CD14-positive monocyte (primary cell): Measurements from ENCODE around the gene INPP5F. TPM values are rescaled to one million over a fixed set of nuclear protein-coding genes. Genes with fewer than 3 reads are reported as not detected.
A peak's percentile ranks its signal among the peaks of the same experiment; 100 is the strongest.
"Not testable (repeated sequence)": the region's sequence is repeated elsewhere in the genome, so short reads cannot be mapped to it uniquely, and the experiment has no call there.

Source experiments
- DNase-seq, 3 donors: peaks; one replicate each; pipeline ENCODE4 v3.0.0-alpha.2; 2011 to 2022
- H2AFZ ChIP-seq: 2 replicates; pipeline ENCODE4 v1.6.0; 2012; ENCODE audit warnings: mild to moderate bottlenecking, low read depth, low read length, inconsistent platforms; ENCODE audit not compliant: insufficient read depth, poor library complexity, severe bottlenecking
- H3K27ac ChIP-seq, 2 donors: 1 replicate in 1 of 2; 2 replicates in 1 of 2; pipeline ENCODE4 v1.5.1; 2012 to 2013; ENCODE audit warnings: low read length in 2 of 2, control low read depth in 1 of 2, inconsistent platforms in 1 of 2, low read depth in 1 of 2, mild to moderate bottlenecking in 1 of 2
- H3K27me3 ChIP-seq, 2 donors: one replicate each; pipeline versions ENCODE4 v1.6.0 to v1.6.1; 2011 to 2013; ENCODE audit warnings: low read length in 2 of 2; ENCODE audit not compliant: control insufficient read depth in 2 of 2, insufficient read depth in 2 of 2
- H3K36me3 ChIP-seq, 2 donors: replicated peaks in 1 of 2; 1 replicate in 1 of 2; 2 replicates in 1 of 2; pipeline versions ENCODE4 v1.5.1 to v1.6.1; 2012 to 2013; ENCODE audit warnings: low read length in 2 of 2, control low read depth in 1 of 2, inconsistent platforms in 1 of 2, mild to moderate bottlenecking in 1 of 2; ENCODE audit not compliant: insufficient read depth in 2 of 2, control insufficient read depth in 1 of 2
- H3K4me1 ChIP-seq, 2 donors: 1 replicate in 1 of 2; 2 replicates in 1 of 2; pipeline versions ENCODE4 v1.5.1 to v1.6.1; 2012 to 2013; ENCODE audit warnings: low read length in 2 of 2, control low read depth in 1 of 2, inconsistent platforms in 1 of 2, mild to moderate bottlenecking in 1 of 2, moderate library complexity in 1 of 2; ENCODE audit not compliant: insufficient read depth in 2 of 2, control insufficient read depth in 1 of 2
- H3K4me2 ChIP-seq: replicated peaks from 2 replicates; pipeline ENCODE3; 2012; ENCODE audit warnings: low read length, moderate library complexity, mild to moderate bottlenecking; ENCODE audit not compliant: poor library complexity, severe bottlenecking; ENCODE audit errors: extremely low read depth
- H3K4me3 ChIP-seq, 3 experiments: fragments of 200-600 bp in 1 of 3; sonication (generic) in 1 of 3; replicated peaks in 1 of 3; 1 replicate in 2 of 3; 2 replicates in 1 of 3; pipeline ENCODE4 v1.5.1; 2011 to 2013; ENCODE audit warnings: low read length in 3 of 3, mild to moderate bottlenecking in 3 of 3, control low read depth in 2 of 3, low read depth in 2 of 3, inconsistent platforms in 1 of 3, moderate library complexity in 1 of 3
- H3K79me2 ChIP-seq: 2 replicates; pipeline ENCODE4 v1.6.0; 2012; ENCODE audit warnings: mild to moderate bottlenecking, control low read depth, inconsistent platforms, low read length, moderate library complexity; ENCODE audit not compliant: insufficient read depth
- H3K9ac ChIP-seq: 2 replicates; pipeline ENCODE4 v1.6.0; 2017; ENCODE audit warnings: low read length, mild to moderate bottlenecking; ENCODE audit not compliant: insufficient read depth, poor library complexity, severe bottlenecking
- H3K9me3 ChIP-seq, 2 donors: replicated peaks in 1 of 2; 1 replicate in 1 of 2; 2 replicates in 1 of 2; pipeline versions ENCODE4 v1.5.1 to v1.6.1; 2012 to 2013; ENCODE audit warnings: low read length in 2 of 2, control low read depth in 1 of 2; ENCODE audit not compliant: control insufficient read depth in 1 of 2, insufficient read depth in 1 of 2
- H4K20me1 ChIP-seq: 2 replicates; pipeline ENCODE4 v1.6.0; 2012; ENCODE audit warnings: mild to moderate bottlenecking, low read length, control low read depth, moderate library complexity; ENCODE audit not compliant: insufficient read depth
- H3K27ac Mint-ChIP-seq, 7 donors: one replicate each; pipeline ENCODE4 v1.8.0; 2020; ENCODE audit warnings: mild to moderate bottlenecking in 7 of 7, mixed read lengths in 7 of 7, moderate library complexity in 6 of 7, inconsistent platforms in 2 of 7
- H3K27me3 Mint-ChIP-seq, 3 donors: one replicate each; pipeline ENCODE4 v1.8.0; 2021 to 2022; ENCODE audit warnings: low read depth in 3 of 3, mild to moderate bottlenecking in 3 of 3, mixed read lengths in 3 of 3, moderate library complexity in 3 of 3, inconsistent platforms in 1 of 3
- H3K36me3 Mint-ChIP-seq, 2 donors: one replicate each; pipeline ENCODE4 v1.8.0; 2020; ENCODE audit warnings: mixed read lengths in 2 of 2, inconsistent platforms in 1 of 2, mild to moderate bottlenecking in 1 of 2
- H3K4me1 Mint-ChIP-seq: one replicate; pipeline ENCODE4 v1.8.0; 2020; ENCODE audit warnings: mild to moderate bottlenecking, mixed read lengths
- H3K4me3 Mint-ChIP-seq, 2 donors: one replicate each; pipeline ENCODE4 v1.8.0; 2020; ENCODE audit warnings: mild to moderate bottlenecking in 2 of 2, mixed read lengths in 2 of 2, moderate library complexity in 1 of 2
- H3K9me3 Mint-ChIP-seq, 7 donors: one replicate each; pipeline ENCODE4 v1.8.0; 2020 to 2022; ENCODE audit warnings: mixed read lengths in 7 of 7, mild to moderate bottlenecking in 6 of 7, moderate library complexity in 6 of 7, inconsistent platforms in 2 of 7
- CTCF ChIP-seq: fragments of 200-600 bp; IDR thresholded peaks from one replicate; pipeline ENCODE4 v1.8.0; 2022; ENCODE audit warnings: antibody characterized with exemption, mild to moderate bottlenecking
- WGBS: methylation state at CpG from one replicate; pipeline ENCODE4 v1.1.5; 2013; ENCODE audit warnings: missing lambda C conversion rate; ENCODE audit not compliant: insufficient coverage; 5-methylcytosine and 5-hydroxymethylcytosine counted together
- intact Hi-C, 2 donors: fragments of 100-400 bp; cut with micrococcal nuclease; formaldehyde crosslinking; loops; one replicate each; pipeline versions ENCODE4 v1.15.0 to v1.15.1; 2023
- polyA plus RNA-seq, 3 donors: library from polyadenylated mRNA; depleted of rRNA in 1 of 3; unstranded in 2 of 3; stranded (reverse) in 1 of 3; fragments of 300-500 nt in 2 of 3; fragments of >200 nt in 1 of 3; fragmentation: Illumina TruSeq in 2 of 3; gene quantifications; 1 replicate in 2 of 3; 2 replicates in 1 of 3; pipeline ENCODE4 v1.2.3, GENCODE V29; 2012 to 2021

INPP5F gene
- polyA plus RNA-seq, 3 donors = 5.1 to 6.9 (median 5.4) TPM

GRCh38 chr10:119706521-119707278, 19.1 kb upstream of the INPP5F start:
- no peaks in the 10 kb centered on the region for H4K20me1 ChIP-seq
- no peak overlapping the region for H3K4me3 Mint-ChIP-seq

GRCh38 chr10:119707331-119707730, 18.5 kb upstream of the INPP5F start:
- H3K27me3 ChIP-seq, H3K27ac ChIP-seq, H3K27me3 Mint-ChIP-seq, H2AFZ ChIP-seq, H3K4me3 Mint-ChIP-seq, H3K4me2 ChIP-seq, H3K79me2 ChIP-seq, H3K36me3 Mint-ChIP-seq, H3K36me3 ChIP-seq, H4K20me1 ChIP-seq, H3K4me3 ChIP-seq, intact Hi-C loops, H3K9ac ChIP-seq: not testable (repeated sequence)
- peaks cover 6 to 19% of the 10 kb centered on the region in 2 donors for H3K9me3 ChIP-seq
- peaks cover 11 to 21% (median 17%) of the 10 kb centered on the region in 7 donors for H3K9me3 Mint-ChIP-seq
- peaks cover 23 to 26% of the 10 kb centered on the region in 2 donors for H3K4me1 ChIP-seq
- no CpG with 5 or more reads among the region's 5 CpGs for WGBS
- DNase-seq = peak in 1 of 3 donors; percentile 40
- peaks cover 26% of the 10 kb centered on the region for H3K4me1 Mint-ChIP-seq
- peak overlapping the region in 2 of 7 donors; percentile 2 to 38 for H3K27ac Mint-ChIP-seq

More at GRCh38 chr10:119706521-119707278, 19.1 kb upstream of the INPP5F start:
- intact Hi-C loops = no loop called here
- 72% methylated on average over 4 of the region's 7 CpGs for WGBS
- H3K27ac ChIP-seq = no peak overlapping the region
- H3K9ac ChIP-seq = no peak overlapping the region
- Mint-ChIP-seq H3K9me3 (peaks cover 11 to 21% (median 17%) of the 10 kb centered on the region in 7 donors), H3K27me3 (peaks cover 0 to 2% (median 0%) of the 10 kb centered on the region in 3 donors), H3K27ac (peak overlapping the region in 5 of 7 donors; percentile 1 to 81 (median 48)), H3K4me1 (peaks cover 32% of the 10 kb centered on the region), H3K36me3 (peaks cover 3 to 6% of the 10 kb centered on the region in 2 donors)
- H3K36me3 ChIP-seq = no peaks in the 10 kb centered on the region
- TF ChIP-seq CTCF = no peak
- H3K27me3 ChIP-seq = no peaks in the 10 kb centered on the region
- peaks cover 23 to 29% of the 10 kb centered on the region in 2 donors for H3K4me1 ChIP-seq
- H3K79me2 ChIP-seq = no peaks in the 10 kb centered on the region
- no peak overlapping the region for H2AFZ ChIP-seq
- H3K4me3 ChIP-seq = no peak overlapping the region
- peaks cover 6 to 19% of the 10 kb centered on the region in 2 donors for H3K9me3 ChIP-seq
- DNase-seq = peak in 2 of 3 donors; percentile 42 to 56
- no peak overlapping the region for H3K4me2 ChIP-seq

- H3K4me3 Mint-ChIP-seq, H3K36me3 Mint-ChIP-seq, intact Hi-C loops, H3K79me2 ChIP-seq, H3K4me1 ChIP-seq, H3K9ac ChIP-seq, H3K4me2 ChIP-seq, H3K27me3 ChIP-seq, H3K36me3 ChIP-seq, H3K27me3 Mint-ChIP-seq, H2AFZ ChIP-seq, H3K27ac ChIP-seq, H3K4me1 Mint-ChIP-seq, H4K20me1 ChIP-seq, H3K4me3 ChIP-seq: not testable (repeated sequence)
- H3K9me3 ChIP-seq = peaks cover 6 to 19% of the 10 kb centered on the region in 2 donors
- H3K27ac Mint-ChIP-seq = peak overlapping the region in 1 of 7 donors; percentile 11
- WGBS = no CpG with 5 or more reads among the region's 1 CpG
- H3K9me3 Mint-ChIP-seq = peaks cover 10 to 21% (median 17%) of the 10 kb centered on the region in 7 donors
- DNase-seq = peak in 1 of 3 donors; percentile 30
Observed at GRCh38 chr10:119710935-119711334, 14.9 kb upstream of the INPP5F start.
